SK-N-SH treated with all-trans-retinoic acid at 6 μM for 48 hours (cell line): ENCODE data around the gene SKA1.

ENCODE experiments used
- ATAC-seq: fragments of 200-7000 bp; cut with Tn5 transposase; 3 replicates; pipeline ENCODE4 v1.9.1; 2020; ENCODE audit warnings: mild to moderate bottlenecking, moderate library complexity
- CSDC2 ChIP-seq: fragments of 250-450 bp; sonication (Bioruptor Pico); IDR thresholded peaks from 2 replicates; pipeline ENCODE4 v1.5.0; 2020; ENCODE audit warnings: mild to moderate bottlenecking, moderate library complexity
- ESRRG ChIP-seq: fragments of 250-450 bp; sonication (Bioruptor Pico); IDR thresholded peaks from 2 replicates; pipeline ENCODE4 v1.6.1; 2021; ENCODE audit warnings: mild to moderate bottlenecking
- GLIS3 ChIP-seq: fragments of 250-450 bp; sonication (Bioruptor Pico); IDR thresholded peaks from 2 replicates; pipeline ENCODE4 v1.5.0; 2020; ENCODE audit warnings: mild to moderate bottlenecking, moderate library complexity
- ISL1 ChIP-seq: fragments of 250-450 bp; sonication (Bioruptor Pico); IDR thresholded peaks from 2 replicates; pipeline ENCODE4 v2.1.2; 2022; ENCODE audit warnings: mild to moderate bottlenecking, moderate library complexity
- OSR1 ChIP-seq: fragments of 250-450 bp; sonication (Bioruptor Pico); IDR thresholded peaks from 2 replicates; pipeline ENCODE4 v1.8.0; 2022; ENCODE audit warnings: moderate library complexity, mild to moderate bottlenecking, inconsistent platforms
- PATZ1 ChIP-seq: fragments of 250-450 bp; sonication (Bioruptor Pico); IDR thresholded peaks from 2 replicates; pipeline ENCODE4 v1.8.0; 2020; ENCODE audit warnings: mild to moderate bottlenecking, moderate library complexity, borderline replicate concordance
- RARB ChIP-seq: fragments of 250-450 bp; sonication (Bioruptor Pico); IDR thresholded peaks from 2 replicates; pipeline ENCODE4 v1.8.0; 2021; ENCODE audit warnings: mild to moderate bottlenecking, moderate library complexity
- SNAI2 ChIP-seq: fragments of 250-450 bp; sonication (Bioruptor Pico); IDR thresholded peaks from 2 replicates; pipeline ENCODE4 v1.5.0; 2020; ENCODE audit warnings: mild to moderate bottlenecking, moderate library complexity
- TCF4 ChIP-seq: fragments of 250-450 bp; sonication (Bioruptor Pico); IDR thresholded peaks from 2 replicates; pipeline ENCODE4 v1.8.0; 2021; ENCODE audit warnings: mild to moderate bottlenecking, moderate library complexity, borderline replicate concordance
- TOX ChIP-seq: fragments of 250-450 bp; sonication (Bioruptor Pico); IDR thresholded peaks from 2 replicates; pipeline ENCODE4 v1.8.0; 2021; ENCODE audit warnings: mild to moderate bottlenecking, moderate library complexity, borderline replicate concordance
- TSHZ2 ChIP-seq: fragments of 250-450 bp; sonication (Bioruptor Pico); IDR thresholded peaks from 2 replicates; pipeline ENCODE4 v1.5.0; 2020; ENCODE audit warnings: mild to moderate bottlenecking, moderate library complexity
- ZC3H10 ChIP-seq: fragments of 250-450 bp; sonication (Bioruptor Pico); IDR thresholded peaks from 2 replicates; pipeline ENCODE4 v1.5.1; 2021; ENCODE audit warnings: mild to moderate bottlenecking, moderate library complexity
- ZFP30 ChIP-seq: fragments of 450-650 bp; formaldehyde crosslinking; IDR thresholded peaks from 2 replicates; pipeline ENCODE4 v1.5.0; 2022; ENCODE audit warnings: mild to moderate bottlenecking, moderate library complexity
- ZNF70 ChIP-seq: fragments of 450-650 bp; formaldehyde crosslinking; IDR thresholded peaks from 2 replicates; pipeline ENCODE4 v1.5.0; 2020; ENCODE audit warnings: mild to moderate bottlenecking, moderate library complexity
- ZNF8 ChIP-seq: fragments of 450-650 bp; formaldehyde crosslinking; IDR thresholded peaks from 2 replicates; pipeline ENCODE4 v1.5.0; 2020; ENCODE audit warnings: mild to moderate bottlenecking, moderate library complexity
- TF ChIP-seq, protein P1 (sequence below): fragments of 250-450 bp; sonication (Bioruptor Pico); IDR thresholded peaks from 2 replicates; pipeline ENCODE4 v1.5.1; 2021; ENCODE audit warnings: mild to moderate bottlenecking, moderate library complexity
- TF ChIP-seq, protein P2 (sequence below): fragments of 250-450 bp; sonication (Bioruptor Pico); IDR thresholded peaks from 2 replicates; pipeline ENCODE4 v1.5.1; 2020; ENCODE audit warnings: low read depth, mild to moderate bottlenecking, moderate library complexity

SKA1 gene

GRCh38 chr18:50331691-50332090 is 43.2 kb upstream of the SKA1 start:
- no peak for TF ChIP-seq ZFP30 (CRISPR knock-in tag)
- TF ChIP-seq TOX: no peak
- TF ChIP-seq PATZ1 (CRISPR knock-in tag): no peak
- TF ChIP-seq ZNF8 (CRISPR knock-in tag): no peak
- ATAC-seq: no peak

GRCh38 chr18:50334546-50335152 is 40.2 kb upstream of the SKA1 start:
- no peak for ATAC-seq
- no peak for TF ChIP-seq TOX
- TF ChIP-seq, protein P1, sequence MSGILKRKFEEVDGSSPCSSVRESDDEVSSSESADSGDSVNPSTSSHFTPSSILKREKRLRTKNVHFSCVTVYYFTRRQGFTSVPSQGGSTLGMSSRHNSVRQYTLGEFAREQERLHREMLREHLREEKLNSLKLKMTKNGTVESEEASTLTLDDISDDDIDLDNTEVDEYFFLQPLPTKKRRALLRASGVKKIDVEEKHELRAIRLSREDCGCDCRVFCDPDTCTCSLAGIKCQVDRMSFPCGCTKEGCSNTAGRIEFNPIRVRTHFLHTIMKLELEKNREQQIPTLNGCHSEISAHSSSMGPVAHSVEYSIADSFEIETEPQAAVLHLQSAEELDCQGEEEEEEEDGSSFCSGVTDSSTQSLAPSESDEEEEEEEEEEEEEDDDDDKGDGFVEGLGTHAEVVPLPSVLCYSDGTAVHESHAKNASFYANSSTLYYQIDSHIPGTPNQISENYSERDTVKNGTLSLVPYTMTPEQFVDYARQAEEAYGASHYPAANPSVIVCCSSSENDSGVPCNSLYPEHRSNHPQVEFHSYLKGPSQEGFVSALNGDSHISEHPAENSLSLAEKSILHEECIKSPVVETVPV (CRISPR knock-in tag): no peak
- TF ChIP-seq, protein P2, sequence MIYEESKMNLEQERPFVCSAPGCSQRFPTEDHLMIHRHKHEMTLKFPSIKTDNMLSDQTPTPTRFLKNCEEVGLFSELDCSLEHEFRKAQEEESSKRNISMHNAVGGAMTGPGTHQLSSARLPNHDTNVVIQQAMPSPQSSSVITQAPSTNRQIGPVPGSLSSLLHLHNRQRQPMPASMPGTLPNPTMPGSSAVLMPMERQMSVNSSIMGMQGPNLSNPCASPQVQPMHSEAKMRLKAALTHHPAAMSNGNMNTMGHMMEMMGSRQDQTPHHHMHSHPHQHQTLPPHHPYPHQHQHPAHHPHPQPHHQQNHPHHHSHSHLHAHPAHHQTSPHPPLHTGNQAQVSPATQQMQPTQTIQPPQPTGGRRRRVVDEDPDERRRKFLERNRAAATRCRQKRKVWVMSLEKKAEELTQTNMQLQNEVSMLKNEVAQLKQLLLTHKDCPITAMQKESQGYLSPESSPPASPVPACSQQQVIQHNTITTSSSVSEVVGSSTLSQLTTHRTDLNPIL (CRISPR knock-in tag): no peak
- TF ChIP-seq, all 23 proteins: peak for 0

GRCh38 chr18:50338122-50338521 is 36.7 kb upstream of the SKA1 start:
- no peak for ATAC-seq
- TF ChIP-seq TCF4 (CRISPR knock-in tag) (peak; percentile 17; the same call in 1 of the 2 replicates), ZFP30 (CRISPR knock-in tag) (no peak)

DNA sequence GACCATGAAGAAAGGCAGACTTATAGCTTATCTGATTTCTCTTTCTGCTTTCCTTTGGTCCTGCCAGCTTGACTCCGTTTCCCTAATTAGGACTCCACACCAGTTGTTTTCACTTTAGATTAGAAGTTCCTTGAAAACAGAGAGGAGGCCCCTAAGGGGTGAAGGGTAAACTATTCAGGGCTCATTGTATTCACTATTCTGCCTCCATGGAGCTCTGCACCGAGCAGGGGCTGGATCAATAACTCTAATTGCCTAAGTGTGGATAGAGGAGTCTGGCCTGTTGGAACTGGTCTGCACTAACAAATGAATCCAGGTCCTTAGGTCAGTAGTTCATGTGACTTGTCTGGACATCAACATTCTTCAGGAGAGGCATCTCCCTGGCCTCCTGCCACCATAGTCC is 36.1 kb upstream of the SKA1 start:
- ATAC-seq: no peak
- TF ChIP-seq SNAI2 (CRISPR knock-in tag) (no peak), TCF4 (CRISPR knock-in tag) (no peak), ISL1 (CRISPR knock-in tag) (no peak), ESRRG (CRISPR knock-in tag) (no peak), ZNF70 (CRISPR knock-in tag) (no peak), GLIS3 (CRISPR knock-in tag) (no peak), ZC3H10 (CRISPR knock-in tag) (no peak), TOX (no peak), ZFP30 (CRISPR knock-in tag) (no peak), RARB (no peak), OSR1 (no peak), CSDC2 (no peak), TSHZ2 (CRISPR knock-in tag) (no peak)
- TF ChIP-seq, protein P1 (CRISPR knock-in tag): no peak
- TF ChIP-seq, protein P2 (CRISPR knock-in tag): no peak
